Measurements from ENCODE around the gene WAC.
"Not testable (repeated sequence)": the region's sequence is repeated elsewhere in the genome, so short reads cannot be mapped to it uniquely, and the experiment has no call there.

The WAC gene

GRCh38 chr10:28564905-28565304 is 32.0 kb downstream of the WAC start:
- DNase-seq (ENCODE audit: low spot score) = no peak

GRCh38 chr10:28566458-28567015 is 33.6 kb downstream of the WAC start:
- no peak for DNase-seq (ENCODE audit: low spot score)

GRCh38 chr10:28569506-28570159 is 36.7 kb downstream of the WAC start:
- DNase-seq (ENCODE audit: low spot score) = no peak

- DNase-seq (ENCODE audit: low spot score) = no peak
Measured at GRCh38 chr10:28570598-28570997, 37.7 kb downstream of the WAC start.

- no peak for DNase-seq (ENCODE audit: low spot score)
Measured at GRCh38 chr10:28571265-28571664, 38.3 kb downstream of the WAC start.

GRCh38 chr10:28574214-28574613 is 41.3 kb downstream of the WAC start:
- not testable (repeated sequence) for DNase-seq (ENCODE audit: low spot score)

- DNase-seq (ENCODE audit: low spot score) = no peak
Measured at GRCh38 chr10:28575852-28576251, 42.9 kb downstream of the WAC start.

GRCh38 chr10:28577506-28577905 is 44.6 kb downstream of the WAC start:
- no peak for DNase-seq (ENCODE audit: low spot score)

- DNase-seq (ENCODE audit: low spot score) = no peak
Measured at GRCh38 chr10:28578454-28578853, 45.5 kb downstream of the WAC start.

GRCh38 chr10:28580825-28581224 is 47.9 kb downstream of the WAC start:
- no peak for DNase-seq (ENCODE audit: low spot score)

- DNase-seq (ENCODE audit: low spot score) = no peak
Measured at GRCh38 chr10:28581916-28582315, 49.0 kb downstream of the WAC start.

GRCh38 chr10:28585076-28585475 is 52.2 kb downstream of the WAC start:
- DNase-seq (ENCODE audit: low spot score) = no peak

GRCh38 chr10:28586176-28586575 is 53.3 kb downstream of the WAC start:
- DNase-seq (ENCODE audit: low spot score) = no peak

- no peak for DNase-seq (ENCODE audit: low spot score)
Measured at GRCh38 chr10:28587270-28587969, 54.5 kb downstream of the WAC start.

- DNase-seq (ENCODE audit: low spot score) = no peak
Measured at GRCh38 chr10:28587970-28588290, 55.0 kb downstream of the WAC start.

GRCh38 chr10:28592953-28593352 is 60.0 kb downstream of the WAC start:
- peak; percentile 38 for DNase-seq (ENCODE audit: low spot score)

GRCh38 chr10:28593811-28594210 is 60.9 kb downstream of the WAC start:
- DNase-seq (ENCODE audit: low spot score) = no peak

- no peak for DNase-seq (ENCODE audit: low spot score)
Measured at GRCh38 chr10:28594406-28594805, 61.5 kb downstream of the WAC start.

- DNase-seq (ENCODE audit: low spot score) = no peak
Measured at GRCh38 chr10:28595613-28596012, 62.7 kb downstream of the WAC start.

GRCh38 chr10:28600056-28600455 is 67.1 kb downstream of the WAC start:
- DNase-seq (ENCODE audit: low spot score) = no peak

- no peak for DNase-seq (ENCODE audit: low spot score)
Measured at GRCh38 chr10:28601012-28601411, 68.1 kb downstream of the WAC start.

- no peak for DNase-seq (ENCODE audit: low spot score)
Measured at GRCh38 chr10:28604567-28605536, 71.9 kb downstream of the WAC start.

- no peak for DNase-seq (ENCODE audit: low spot score)
Measured at GRCh38 chr10:28606568-28606967, 73.7 kb downstream of the WAC start.

Measured in hematopoietic multipotent progenitor cell treated with erythropoietin and hydrocortisone succinate and interleukin-3 and kit ligand, for 15 days (in vitro differentiated cells).